Activated CD4-positive, alpha-beta T cell treated with anti-CD3 and anti-CD28 coated beads for 36 hours (primary cell): ENCODE results near the gene ZNF354C. TPM values are rescaled to one million over a fixed set of nuclear protein-coding genes. Genes with fewer than 3 reads are reported as not detected.

Source experiments
- ATAC-seq: fragments of 200-7000 bp; cut with Tn5 transposase; one replicate; pipeline ENCODE4 v1.10.0; 2021; ENCODE audit warnings: mild to moderate bottlenecking, moderate library complexity
- CTCF ChIA-PET: fragments of 350-600 bp; sonication (Branson Sonifier 250); formaldehyde crosslinking; loops from one replicate; lab custom pipeline; 2021; ENCODE audit warnings: antibody characterized with exemption; lab: Charles Lee
- POLR2A ChIA-PET: fragments of 350-600 bp; sonication (Branson Sonifier 250); formaldehyde crosslinking; loops from one replicate; lab custom pipeline; 2021; ENCODE audit warnings: antibody characterized with exemption, inconsistent platforms; lab: Charles Lee
- DNase-seq: peaks from one replicate; pipeline ENCODE4 v3.0.0-alpha.2; 2020
- H3K27ac Mint-ChIP-seq: one replicate; pipeline ENCODE4 v1.8.0; 2021; ENCODE audit warnings: mixed read lengths
- H3K27me3 Mint-ChIP-seq: one replicate; pipeline ENCODE4 v1.8.0; 2021; ENCODE audit warnings: mixed read lengths
- H3K36me3 Mint-ChIP-seq: one replicate; pipeline ENCODE4 v1.8.0; 2021; ENCODE audit warnings: low read depth, mixed read lengths
- H3K4me1 Mint-ChIP-seq: one replicate; pipeline ENCODE4 v1.8.0; 2021; ENCODE audit warnings: mixed read lengths
- H3K4me3 Mint-ChIP-seq: one replicate; pipeline ENCODE4 v1.8.0; 2021; ENCODE audit warnings: mild to moderate bottlenecking, moderate library complexity, mixed read lengths
- H3K9me3 Mint-ChIP-seq: one replicate; pipeline ENCODE4 v1.8.0; 2021; ENCODE audit warnings: low read depth, mixed read lengths
- intact Hi-C, 2 experiments: fragments of 100-400 bp; cut with DNase I in 1 of 2; cut with micrococcal nuclease in 1 of 2; formaldehyde crosslinking; loops; one replicate each; pipeline versions ENCODE4 v1.14.2 to v1.15.1; 2022 to 2024; cut with DNase I, micrococcal nuclease
- total RNA-seq, 2 experiments: library from RNA; stranded (reverse); gene quantifications; one replicate each; pipeline ENCODE4 v1.2.3, GENCODE V29; 2021

ZNF354C gene
- 1 to 10 TPM; 7.1 to 7.2 TPM for total RNA-seq

- ATAC-seq (peak; percentile 99), DNase-seq (peak; percentile 93)
- H3K9me3 Mint-ChIP-seq = peaks cover 25% of the 10 kb centered on the region
- peaks cover 16% of the 10 kb centered on the region for H3K4me1 Mint-ChIP-seq
- peak within 1 kb of the TSS; percentile 81 for H3K4me3 Mint-ChIP-seq
- H3K36me3 Mint-ChIP-seq = peaks cover 54% of the 10 kb centered on the region
- CTCF ChIA-PET = interaction anchor here (0.6 to 2.0 kb wide), 6 partner anchors 10 to 406 kb away, joined by 3 to 10 read pairs (median 3); partner anchors contain the start of genes ZNF354A and ZNF879
- no peaks in the 10 kb centered on the region for H3K27me3 Mint-ChIP-seq
- intact Hi-C loops = loop anchor here (1.0 to 2.0 kb wide), 6 partner anchors 37 to 434 kb away; partner anchors contain the start of genes ZNF879 (in 2 of the 2), CLK4 (in 1 of the 2), ZNF354A (in 1 of the 2) and ZNF354B (in 1 of the 2)
- POLR2A ChIA-PET = interaction anchor here (0.5 to 1.4 kb wide), 4 partner anchors 13 to 330 kb away, joined by 3 to 10 read pairs (median 6); partner anchors contain the start of genes ZNF354A and ZNF354B
- peak within 1 kb of the TSS; percentile 90 for H3K27ac Mint-ChIP-seq
Observed at GRCh38 chr5:179060116-179061008, at the start of gene ZNF354C. Gene ZNF354C (plus strand): TSS chr5:179060373. CDS start chr5:179062069, 1,696 bp downstream.

- H3K27me3 Mint-ChIP-seq = no peaks in the 10 kb centered on the region
- peaks cover 19% of the 10 kb centered on the region for H3K9me3 Mint-ChIP-seq
- ChIA-PET CTCF (interaction anchor here (0.6 kb wide), 1 partner anchor 36 kb away, joined by 4 read pairs; no protein-coding TSS in a partner anchor), POLR2A (interaction anchor here (0.6 kb wide), 1 partner anchor 164 kb away, joined by 3 read pairs; the partner anchor contains the start of gene ZNF354B)
- peaks cover 11% of the 10 kb centered on the region for H3K4me1 Mint-ChIP-seq
- peak; percentile 96 for DNase-seq
- intact Hi-C loops = loop anchor here (1.0 to 5.0 kb wide), 9 partner anchors 37 to 791 kb away; partner anchors contain the start of genes CLK4 (in 2 of the 2), ZNF354C (in 2 of the 2), PHYKPL (in 1 of the 2) and RUFY1 (in 1 of the 2)
- peak within 1 kb of the TSS; percentile 77 for H3K4me3 Mint-ChIP-seq
- ATAC-seq = peak; percentile 97
- H3K27ac Mint-ChIP-seq = peak within 1 kb of the TSS; percentile 89
- H3K36me3 Mint-ChIP-seq = peaks cover 41% of the 10 kb centered on the region
Observed at GRCh38 chr5:179023528-179024189, 36.5 kb upstream of the ZNF354C start, which contains the start of gene ZNF879. Gene ZNF879 (plus strand): TSS chr5:179023804. CDS start chr5:179025005, 1,201 bp downstream.

GRCh38 chr5:179033004-179033580 is 27.1 kb upstream of the ZNF354C start:
- H3K4me1 Mint-ChIP-seq = no peaks in the 10 kb centered on the region
- H3K36me3 Mint-ChIP-seq = peaks cover 77% of the 10 kb centered on the region
- H3K27ac Mint-ChIP-seq = no peak overlapping the region
- peaks cover 73% of the 10 kb centered on the region for H3K9me3 Mint-ChIP-seq
- ChIA-PET CTCF (no interaction called here), POLR2A (no interaction called here)
- intact Hi-C loops = loop anchor here in 1 of 2 experiments (2.0 to 5.0 kb wide), 2 partner anchors 100 to 146 kb away; no protein-coding TSS in a partner anchor
- H3K27me3 Mint-ChIP-seq = no peaks in the 10 kb centered on the region
- DNase-seq (no peak), ATAC-seq (no peak)
- no peak overlapping the region for H3K4me3 Mint-ChIP-seq

- H3K9me3 Mint-ChIP-seq = peaks cover 24% of the 10 kb centered on the region
- no peak overlapping the region for H3K27ac Mint-ChIP-seq
- POLR2A ChIA-PET = no interaction called here
- no peak overlapping the region for H3K4me3 Mint-ChIP-seq
- ATAC-seq = no peak
- H3K27me3 Mint-ChIP-seq = peaks cover 2% of the 10 kb centered on the region
- intact Hi-C loops = no loop called here
- DNase-seq = no peak
- no peaks in the 10 kb centered on the region for H3K4me1 Mint-ChIP-seq
- CTCF ChIA-PET = no interaction called here
- peaks cover 4% of the 10 kb centered on the region for H3K36me3 Mint-ChIP-seq
Observed at GRCh38 chr5:179044765-179045164, 15.4 kb upstream of the ZNF354C start.

GRCh38 chr5:179051784-179052183 is 8.4 kb upstream of the ZNF354C start:
- Mint-ChIP-seq H3K27me3 (no peaks in the 10 kb centered on the region), H3K27ac (no peak overlapping the region), H3K36me3 (peaks cover 4% of the 10 kb centered on the region), H3K4me1 (no peaks in the 10 kb centered on the region), H3K4me3 (no peak overlapping the region), H3K9me3 (peaks cover 11% of the 10 kb centered on the region)
- ATAC-seq (no peak), DNase-seq (no peak)
- POLR2A ChIA-PET = no interaction called here
- intact Hi-C loops = no loop called here
- CTCF ChIA-PET = no interaction called here

GRCh38 chr5:179054036-179054785 is 6.0 kb upstream of the ZNF354C start:
- Mint-ChIP-seq H3K36me3 (peaks cover 3% of the 10 kb centered on the region), H3K9me3 (peaks cover 2% of the 10 kb centered on the region), H3K27me3 (no peaks in the 10 kb centered on the region), H3K27ac (no peak overlapping the region), H3K4me3 (no peak overlapping the region), H3K4me1 (no peaks in the 10 kb centered on the region)
- DNase-seq (no peak), ATAC-seq (no peak)
- ChIA-PET CTCF (no interaction called here), POLR2A (no interaction called here)
- intact Hi-C loops = no loop called here

- Mint-ChIP-seq H3K4me3 (no peak overlapping the region), H3K4me1 (peaks cover 5% of the 10 kb centered on the region), H3K36me3 (peaks cover 7% of the 10 kb centered on the region), H3K9me3 (peaks cover 6% of the 10 kb centered on the region), H3K27me3 (no peaks in the 10 kb centered on the region), H3K27ac (no peak overlapping the region)
- DNase-seq (no peak), ATAC-seq (no peak)
- ChIA-PET POLR2A (no interaction called here), CTCF (no interaction called here)
- intact Hi-C loops = no loop called here
Observed at GRCh38 chr5:179054876-179055275, 5.3 kb upstream of the ZNF354C start.

GRCh38 chr5:179055436-179055835 is 4.7 kb upstream of the ZNF354C start:
- Mint-ChIP-seq H3K27ac (no peak overlapping the region), H3K36me3 (peaks cover 10% of the 10 kb centered on the region), H3K9me3 (peaks cover 6% of the 10 kb centered on the region), H3K4me3 (no peak overlapping the region), H3K4me1 (peaks cover 8% of the 10 kb centered on the region), H3K27me3 (no peaks in the 10 kb centered on the region)
- CTCF ChIA-PET = no interaction called here
- ATAC-seq (no peak), DNase-seq (no peak)
- intact Hi-C loops = no loop called here
- POLR2A ChIA-PET = no interaction called here

GRCh38 chr5:179055841-179056240 is 4.3 kb upstream of the ZNF354C start:
- peaks cover 6% of the 10 kb centered on the region for H3K9me3 Mint-ChIP-seq
- no peak overlapping the region for H3K4me3 Mint-ChIP-seq
- DNase-seq (no peak), ATAC-seq (no peak)
- ChIA-PET POLR2A (no interaction called here), CTCF (no interaction called here)
- intact Hi-C loops = no loop called here
- H3K27ac Mint-ChIP-seq = no peak overlapping the region
- peaks cover 8% of the 10 kb centered on the region for H3K4me1 Mint-ChIP-seq
- no peaks in the 10 kb centered on the region for H3K27me3 Mint-ChIP-seq
- H3K36me3 Mint-ChIP-seq = peaks cover 11% of the 10 kb centered on the region

- ATAC-seq = no peak
- H3K27me3 Mint-ChIP-seq = no peaks in the 10 kb centered on the region
- peaks cover 60% of the 10 kb centered on the region for H3K36me3 Mint-ChIP-seq
- H3K4me3 Mint-ChIP-seq = peak overlapping the region; percentile 81
- ChIA-PET CTCF (interaction anchor here (0.7 to 2.0 kb wide), 3 partner anchors 105 to 369 kb away, joined by 3 to 10 read pairs (median 4); partner anchors contain the start of gene ZNF354A), POLR2A (interaction anchor here (0.5 to 1.4 kb wide), 3 partner anchors 82 to 330 kb away, joined by 4 to 10 read pairs (median 7); partner anchors contain the start of genes ZNF354A and ZNF354B)
- H3K27ac Mint-ChIP-seq = peak overlapping the region; percentile 79
- DNase-seq = no peak
- H3K4me1 Mint-ChIP-seq = peaks cover 16% of the 10 kb centered on the region
- peaks cover 30% of the 10 kb centered on the region for H3K9me3 Mint-ChIP-seq
- intact Hi-C loops = loop anchor here in 1 of 2 experiments (2.0 kb wide), 1 partner anchor 434 kb away; the partner anchor contains the start of gene CLK4
Observed at GRCh38 chr5:179061025-179061424, 852 bp downstream of the ZNF354C start.
